Endothelial cell of umbilical vein (primary cell): ENCODE results near the gene TRAF1. TPM values are rescaled to one million over a fixed set of nuclear protein-coding genes. Genes with fewer than 3 reads are reported as not detected.

Experiments used
- BruUV-seq: library from RNA; stranded (reverse); fragments of 400-500 nt; replicated peaks from 2 replicates; lab custom pipeline; 2021; lab: Mats Ljungman, UMichigan
- CTCF ChIA-PET: fragments of 300-600, 350-600 bp; sonication (Branson Sonifier 250); formaldehyde crosslinking; loops from one replicate; lab custom pipeline; 2021; ENCODE audit warnings: antibody characterized with exemption, inconsistent platforms; lab: Charles Lee
- POLR2A ChIA-PET: fragments of 300-600, 350-600 bp; sonication (Branson Sonifier 250); formaldehyde crosslinking; loops from one replicate; lab custom pipeline; 2021; ENCODE audit warnings: antibody characterized with exemption, inconsistent platforms; lab: Charles Lee
- DNase-seq: peaks from one replicate; pipeline ENCODE4 v3.0.0-alpha.2; 2011; ENCODE audit warnings: low read depth, low spot score
- FAIRE-seq: peaks from 2 replicates; lab custom pipeline; 2011; peaks lifted over from hg19 to GRCh38; lab: Jason Lieb, UNC
- H2AFZ ChIP-seq: 2 replicates; pipeline ENCODE4 v1.6.0; 2012; ENCODE audit warnings: low read depth, low read length, control low read depth, inconsistent platforms
- H3K27ac ChIP-seq: 2 replicates; pipeline ENCODE4 v1.5.1; 2011; ENCODE audit warnings: low read depth, mild to moderate bottlenecking, control low read depth, low read length, moderate library complexity; ENCODE audit not compliant: insufficient read depth
- H3K27me3 ChIP-seq, 2 experiments: 2 replicates each; pipeline versions ENCODE4 v1.6.0 to v1.6.1; 2011; ENCODE audit warnings: low read length in 2 of 2, mixed read lengths in 1 of 2; ENCODE audit not compliant: control insufficient read depth in 2 of 2, insufficient read depth in 2 of 2
- H3K36me3 ChIP-seq, 2 experiments: 2 replicates in 1 of 2; 3 replicates in 1 of 2; pipeline ENCODE4 v1.5.1; 2011; ENCODE audit warnings: low read length in 2 of 2, mild to moderate bottlenecking in 1 of 2, moderate library complexity in 1 of 2; ENCODE audit not compliant: control insufficient read depth in 2 of 2, insufficient read depth in 2 of 2; ENCODE audit errors: extremely low read depth in 1 of 2
- H3K4me1 ChIP-seq: 3 replicates; pipeline ENCODE4 v1.5.1; 2011; ENCODE audit warnings: mild to moderate bottlenecking, low read length; ENCODE audit not compliant: control insufficient read depth, insufficient read depth; ENCODE audit errors: extremely low read depth
- H3K4me2 ChIP-seq: 2 replicates; pipeline ENCODE4 v1.6.1; 2011; ENCODE audit warnings: low read length, control low read depth, mixed read lengths; ENCODE audit not compliant: insufficient read depth
- H3K4me3 ChIP-seq, 3 experiments: fragments of 200-600 bp in 1 of 3; sonication (generic), shearing (Covaris generic) in 1 of 3; replicated peaks in 1 of 3; 2 replicates each; pipeline ENCODE4 v1.5.1; 2011 to 2016; ENCODE audit warnings: control low read depth in 3 of 3, low read length in 3 of 3, mild to moderate bottlenecking in 2 of 3, inconsistent platforms in 1 of 3, low read depth in 1 of 3, moderate library complexity in 1 of 3; ENCODE audit not compliant: insufficient read depth in 1 of 3
- H3K79me2 ChIP-seq: 2 replicates; pipeline ENCODE4 v1.6.0; 2012; ENCODE audit warnings: low read length, inconsistent platforms; ENCODE audit not compliant: control insufficient read depth, insufficient read depth
- H3K9ac ChIP-seq: replicated peaks from 2 replicates; pipeline ENCODE3; 2011; ENCODE audit warnings: low read length, control low read depth; ENCODE audit not compliant: insufficient read depth; ENCODE audit errors: extremely low read depth
- H3K9me1 ChIP-seq: replicated peaks from 3 replicates; pipeline ENCODE4 v1.6.0; 2011; ENCODE audit warnings: mild to moderate bottlenecking, low read length; ENCODE audit not compliant: control insufficient read depth, insufficient read depth; ENCODE audit errors: extremely low read depth
- H3K9me3 ChIP-seq: replicated peaks from 2 replicates; pipeline ENCODE4 v1.5.1; 2012; ENCODE audit warnings: low read length, inconsistent platforms; ENCODE audit not compliant: control insufficient read depth, insufficient read depth
- H4K20me1 ChIP-seq: replicated peaks from 2 replicates; pipeline ENCODE3; 2011; ENCODE audit warnings: mild to moderate bottlenecking, low read length; ENCODE audit not compliant: control insufficient read depth, insufficient read depth; ENCODE audit errors: extremely low read depth
- EZH2 ChIP-seq: IDR thresholded peaks from 2 replicates; pipeline ENCODE4 v1.6.1; 2012; ENCODE audit warnings: borderline replicate concordance, low read depth, mild to moderate bottlenecking, moderate library complexity, low read length, inconsistent platforms; ENCODE audit not compliant: severe bottlenecking
- FOS ChIP-seq: IDR thresholded peaks from 2 replicates; pipeline ENCODE4 v1.6.1; 2011; ENCODE audit warnings: mild to moderate bottlenecking, low read length, moderate library complexity, borderline replicate concordance; ENCODE audit not compliant: insufficient read depth
- GATA2 ChIP-seq: IDR thresholded peaks from 2 replicates; pipeline ENCODE4 v1.7.0; 2011; ENCODE audit warnings: low read depth, mild to moderate bottlenecking, moderate library complexity, mixed read lengths, low read length; ENCODE audit not compliant: insufficient read length, insufficient read depth
- JUN ChIP-seq: IDR thresholded peaks from 2 replicates; pipeline ENCODE4 v1.6.1; 2011; ENCODE audit warnings: borderline replicate concordance, low read depth; ENCODE audit not compliant: insufficient read length, insufficient read depth
- MYC ChIP-seq: IDR thresholded peaks from one replicate; pipeline ENCODE4 v1.6.1; 2011; ENCODE audit warnings: mild to moderate bottlenecking, low read depth, low read length
- POLR2A ChIP-seq: IDR thresholded peaks from 2 replicates; pipeline ENCODE4 v1.6.1; 2012; ENCODE audit warnings: low read depth, mild to moderate bottlenecking, control low read depth, low read length
- POLR2AphosphoS5 ChIP-seq: IDR thresholded peaks from 2 replicates; pipeline ENCODE4 v1.6.1; 2012; ENCODE audit warnings: low read depth, mild to moderate bottlenecking, control low read depth, low read length, moderate library complexity; ENCODE audit not compliant: insufficient read depth
- dilution Hi-C: fragments of 300-500 bp; cut with MboI; formaldehyde crosslinking; loops from one replicate; pipeline ENCODE4 v1.15.0; 2019; ENCODE audit warnings: low sequenced_read_pairs; ENCODE audit not compliant: extremely low pct_ligation_motif_present
- intact Hi-C: fragments of 100-400 bp; cut with micrococcal nuclease; formaldehyde crosslinking; loops from one replicate; pipeline ENCODE4 v1.10.0; 2022
- polyA plus RNA-seq, 4 experiments: library from polyadenylated mRNA; depleted of rRNA in 3 of 4; stranded (reverse) in 3 of 4; unstranded in 1 of 4; fragments of >200 nt; gene quantifications; 2 replicates each; pipeline versions ENCODE4 v1.2.1 to v1.2.3, GENCODE V29; 2011 to 2012; ENCODE audit warnings: missing spikeins in 1 of 4
- total RNA-seq: library from RNA; stranded (reverse); gene quantifications from 2 replicates; pipeline ENCODE4 v1.2.3, GENCODE V29; 2021
- TF ChIP-seq, protein P1 (sequence below), 2 donors: IDR thresholded peaks; 1 replicate in 1 of 2; 2 replicates in 1 of 2; pipeline ENCODE4 v1.5.1; 2011; ENCODE audit warnings: low read length in 2 of 2, mild to moderate bottlenecking in 2 of 2, moderate library complexity in 2 of 2, control low read depth in 1 of 2, inconsistent platforms in 1 of 2, low read depth in 1 of 2; ENCODE audit not compliant: insufficient read depth in 1 of 2; ENCODE audit errors: extremely low read depth in 1 of 2
- TF ChIP-seq, protein P2 (sequence below): IDR thresholded peaks from 2 replicates; pipeline ENCODE4 v1.6.1; 2011; ENCODE audit not compliant: insufficient read depth, insufficient read length

TRAF1 gene
- total and polyA plus RNA-seq, 2 donors (not counting 3 experiments of a cell fraction or from before 2014, with no cell fraction given) = 2.0 to 2.6 TPM

DNA sequence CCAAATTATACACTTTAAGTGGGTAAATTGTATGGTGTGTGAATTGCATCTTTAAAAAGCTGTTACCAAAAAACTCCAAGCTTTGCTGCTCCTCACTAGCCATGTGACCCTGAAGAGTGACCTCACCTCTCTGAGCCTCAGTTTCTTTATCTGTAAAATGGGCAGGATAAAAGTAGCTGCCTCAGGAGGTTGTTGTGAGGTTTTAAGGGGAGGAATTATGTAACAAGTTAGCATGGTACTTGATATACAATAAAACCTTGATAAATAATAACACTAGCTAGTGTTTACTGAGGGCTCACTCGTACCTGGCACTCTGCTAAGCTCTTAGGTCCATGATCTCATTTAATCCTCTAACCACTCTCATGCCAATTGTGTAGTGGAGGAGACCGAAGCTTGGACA is 30.6 kb downstream of the TRAF1 start:
- peaks cover 25% of the 10 kb centered on the region for H3K4me1 ChIP-seq
- intact Hi-C loops (no loop called here), dilution Hi-C loops (no loop called here)
- H3K36me3 ChIP-seq = no peaks in the 10 kb centered on the region
- no peaks in the 10 kb centered on the region for H4K20me1 ChIP-seq
- no peak overlapping the region for H2AFZ ChIP-seq
- no peaks in the 10 kb centered on the region for H3K9me1 ChIP-seq
- DNase-seq = no peak
- peaks cover 0 to 3% of the 10 kb centered on the region in 2 experiments for H3K27me3 ChIP-seq
- no TSS peak for BruUV-seq
- no peak overlapping the region for H3K27ac ChIP-seq
- no peaks in the 10 kb centered on the region for H3K79me2 ChIP-seq
- no peak overlapping the region for H3K4me2 ChIP-seq
- no peak overlapping the region for H3K9ac ChIP-seq
- TF ChIP-seq, protein P1, sequence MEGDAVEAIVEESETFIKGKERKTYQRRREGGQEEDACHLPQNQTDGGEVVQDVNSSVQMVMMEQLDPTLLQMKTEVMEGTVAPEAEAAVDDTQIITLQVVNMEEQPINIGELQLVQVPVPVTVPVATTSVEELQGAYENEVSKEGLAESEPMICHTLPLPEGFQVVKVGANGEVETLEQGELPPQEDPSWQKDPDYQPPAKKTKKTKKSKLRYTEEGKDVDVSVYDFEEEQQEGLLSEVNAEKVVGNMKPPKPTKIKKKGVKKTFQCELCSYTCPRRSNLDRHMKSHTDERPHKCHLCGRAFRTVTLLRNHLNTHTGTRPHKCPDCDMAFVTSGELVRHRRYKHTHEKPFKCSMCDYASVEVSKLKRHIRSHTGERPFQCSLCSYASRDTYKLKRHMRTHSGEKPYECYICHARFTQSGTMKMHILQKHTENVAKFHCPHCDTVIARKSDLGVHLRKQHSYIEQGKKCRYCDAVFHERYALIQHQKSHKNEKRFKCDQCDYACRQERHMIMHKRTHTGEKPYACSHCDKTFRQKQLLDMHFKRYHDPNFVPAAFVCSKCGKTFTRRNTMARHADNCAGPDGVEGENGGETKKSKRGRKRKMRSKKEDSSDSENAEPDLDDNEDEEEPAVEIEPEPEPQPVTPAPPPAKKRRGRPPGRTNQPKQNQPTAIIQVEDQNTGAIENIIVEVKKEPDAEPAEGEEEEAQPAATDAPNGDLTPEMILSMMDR (IDR thresholded peaks at IDR 0.05; ENCODE audit: extremely low read depth in 1 of 2, insufficient read depth in 1 of 2, low read depth in 1 of 2, low read length in 2 of 2) = no peak
- TF ChIP-seq POLR2AphosphoS5 (no peak), GATA2 (no peak), POLR2A (no peak), EZH2 (no peak), FOS (no peak), MYC (no peak), JUN (no peak)
- TF ChIP-seq, protein P2, sequence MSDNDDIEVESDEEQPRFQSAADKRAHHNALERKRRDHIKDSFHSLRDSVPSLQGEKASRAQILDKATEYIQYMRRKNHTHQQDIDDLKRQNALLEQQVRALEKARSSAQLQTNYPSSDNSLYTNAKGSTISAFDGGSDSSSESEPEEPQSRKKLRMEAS = no peak
- ChIA-PET CTCF (interaction anchor here (2.9 kb wide), 1 partner anchor 41 kb away, joined by 8 read pairs; no protein-coding TSS in a partner anchor), POLR2A (no interaction called here)
- H3K9me3 ChIP-seq = no peaks in the 10 kb centered on the region
- H3K4me3 ChIP-seq = no peak overlapping the region
- FAIRE-seq = no peak
